OCI-LY1 (cell line): ENCODE measurements around the gene NPSR1.

Source experiments
- H2AFZ ChIP-seq: fragments of 200-600 bp; sonication (generic), shearing (Covaris generic); 2 replicates; pipeline ENCODE4 v1.6.0; 2014; ENCODE audit warnings: antibody characterized with exemption, mild to moderate bottlenecking, low read length
- H3F3A ChIP-seq: fragments of 200-600 bp; sonication (generic), shearing (Covaris generic); 2 replicates; pipeline ENCODE4 v1.6.0; 2014; ENCODE audit warnings: mild to moderate bottlenecking, antibody characterized with exemption, low read length, moderate library complexity; ENCODE audit not compliant: insufficient read depth
- H3K27ac ChIP-seq: fragments of 200-600 bp; sonication (generic); 2 replicates; pipeline ENCODE4 v1.5.1; 2014; ENCODE audit warnings: low read length, mixed run types, mild to moderate bottlenecking, low read depth; ENCODE audit not compliant: poor library complexity, severe bottlenecking
- H3K27me3 ChIP-seq: fragments of 200-600 bp; sonication (generic); 2 replicates; pipeline ENCODE4 v1.6.0; 2014; ENCODE audit warnings: antibody characterized with exemption, mild to moderate bottlenecking, low read length, moderate library complexity; ENCODE audit not compliant: insufficient read depth
- H3K36me3 ChIP-seq: fragments of 200-600 bp; sonication (generic); 2 replicates; pipeline ENCODE4 v1.6.1; 2014; ENCODE audit warnings: mild to moderate bottlenecking, antibody characterized with exemption, low read length, moderate library complexity, mixed read lengths; ENCODE audit not compliant: insufficient read depth
- H3K4me1 ChIP-seq: fragments of 200-600 bp; sonication (generic); 2 replicates; pipeline ENCODE4 v1.5.1; 2014; ENCODE audit warnings: mild to moderate bottlenecking, low read length, moderate library complexity; ENCODE audit not compliant: insufficient read depth, severe bottlenecking
- H3K4me2 ChIP-seq: fragments of 200-600 bp; sonication (generic), shearing (Covaris generic); 2 replicates; pipeline ENCODE4 v1.6.1; 2014; ENCODE audit warnings: low read length
- H3K4me3 ChIP-seq: fragments of 200-600 bp; sonication (generic); 2 replicates; pipeline ENCODE4 v1.5.1; 2014; ENCODE audit warnings: low read length, low read depth, mild to moderate bottlenecking, mixed read lengths; ENCODE audit not compliant: poor library complexity, severe bottlenecking
- H3K79me2 ChIP-seq: fragments of 200-600 bp; shearing (Covaris generic); 2 replicates; pipeline ENCODE4 v1.6.1; 2016; ENCODE audit warnings: mixed run types, low read length, mixed read lengths; ENCODE audit not compliant: insufficient read depth
- H3K9ac ChIP-seq: fragments of 200-600 bp; sonication (generic), shearing (Covaris generic); 2 replicates; pipeline ENCODE4 v1.6.1; 2014; ENCODE audit warnings: mild to moderate bottlenecking, low read length, mixed read lengths
- H3K9me2 ChIP-seq: fragments of 200-600 bp; sonication (generic), shearing (Covaris generic); 2 replicates; pipeline ENCODE4 v1.6.1; 2014; ENCODE audit warnings: low read depth, mild to moderate bottlenecking, low read length, mixed read lengths
- H3K9me3 ChIP-seq: fragments of 200-600 bp; shearing (Covaris generic); 2 replicates; pipeline ENCODE4 v1.6.1; 2014; ENCODE audit warnings: low read length, mixed read lengths
- H4K20me1 ChIP-seq: fragments of 200-600 bp; sonication (generic), shearing (Covaris generic); 2 replicates; pipeline ENCODE4 v1.6.0; 2016; ENCODE audit warnings: mild to moderate bottlenecking, low read length; ENCODE audit not compliant: insufficient read depth
- EZH2 ChIP-seq: fragments of 200-600 bp; sonication (generic), shearing (Covaris generic); IDR thresholded peaks from 2 replicates; pipeline ENCODE4 v1.8.0; 2017; ENCODE audit warnings: borderline replicate concordance, mixed run types, mild to moderate bottlenecking, antibody characterized with exemption, low read length, moderate library complexity, mixed read lengths
- TF ChIP-seq, protein P1 (sequence below): fragments of 200-600 bp; sonication (generic), shearing (Covaris generic); IDR thresholded peaks from 2 replicates; pipeline ENCODE4 v1.5.1; 2017; ENCODE audit warnings: mild to moderate bottlenecking, antibody characterized with exemption, low read length, moderate library complexity, mixed read lengths

Gene NPSR1

DNA sequence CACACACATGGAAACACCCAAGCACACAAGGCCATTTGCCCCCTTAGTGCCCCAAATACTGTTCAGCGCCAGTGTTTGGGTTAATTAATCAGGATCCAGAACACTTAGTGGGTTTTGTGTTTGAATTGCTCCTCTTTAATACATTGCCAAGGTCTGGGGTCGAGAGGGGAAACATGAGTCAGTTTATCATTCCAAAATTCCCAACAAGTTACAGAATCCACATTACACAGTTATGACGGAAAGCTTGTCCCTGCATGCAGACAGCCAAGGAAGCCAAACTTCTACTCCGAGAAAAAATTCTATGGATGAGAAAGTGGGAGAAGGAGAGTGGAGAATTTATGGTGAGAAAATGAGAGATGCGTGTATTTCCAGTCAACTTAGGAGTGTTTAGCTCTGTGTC lies 189.0 kb downstream of the NPSR1 start:
- no peaks in the 10 kb centered on the region for H3K9me2 ChIP-seq
- H3K79me2 ChIP-seq, result no peaks in the 10 kb centered on the region
- H3K4me3 ChIP-seq, result no peak overlapping the region
- no peaks in the 10 kb centered on the region for H3K9me3 ChIP-seq
- H3K36me3 ChIP-seq, result no peaks in the 10 kb centered on the region
- no peaks in the 10 kb centered on the region for H3K4me1 ChIP-seq
- H4K20me1 ChIP-seq, result no peaks in the 10 kb centered on the region
- no peak overlapping the region for H2AFZ ChIP-seq
- no peak for TF ChIP-seq EZH2
- TF ChIP-seq, protein P1, sequence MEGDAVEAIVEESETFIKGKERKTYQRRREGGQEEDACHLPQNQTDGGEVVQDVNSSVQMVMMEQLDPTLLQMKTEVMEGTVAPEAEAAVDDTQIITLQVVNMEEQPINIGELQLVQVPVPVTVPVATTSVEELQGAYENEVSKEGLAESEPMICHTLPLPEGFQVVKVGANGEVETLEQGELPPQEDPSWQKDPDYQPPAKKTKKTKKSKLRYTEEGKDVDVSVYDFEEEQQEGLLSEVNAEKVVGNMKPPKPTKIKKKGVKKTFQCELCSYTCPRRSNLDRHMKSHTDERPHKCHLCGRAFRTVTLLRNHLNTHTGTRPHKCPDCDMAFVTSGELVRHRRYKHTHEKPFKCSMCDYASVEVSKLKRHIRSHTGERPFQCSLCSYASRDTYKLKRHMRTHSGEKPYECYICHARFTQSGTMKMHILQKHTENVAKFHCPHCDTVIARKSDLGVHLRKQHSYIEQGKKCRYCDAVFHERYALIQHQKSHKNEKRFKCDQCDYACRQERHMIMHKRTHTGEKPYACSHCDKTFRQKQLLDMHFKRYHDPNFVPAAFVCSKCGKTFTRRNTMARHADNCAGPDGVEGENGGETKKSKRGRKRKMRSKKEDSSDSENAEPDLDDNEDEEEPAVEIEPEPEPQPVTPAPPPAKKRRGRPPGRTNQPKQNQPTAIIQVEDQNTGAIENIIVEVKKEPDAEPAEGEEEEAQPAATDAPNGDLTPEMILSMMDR, result no peak
- no peak overlapping the region for H3K4me2 ChIP-seq
- H3K9ac ChIP-seq, result no peak overlapping the region
- no peaks in the 10 kb centered on the region for H3K27me3 ChIP-seq
- H3F3A ChIP-seq, result no peaks in the 10 kb centered on the region
- H3K27ac ChIP-seq, result no peak overlapping the region

DNA sequence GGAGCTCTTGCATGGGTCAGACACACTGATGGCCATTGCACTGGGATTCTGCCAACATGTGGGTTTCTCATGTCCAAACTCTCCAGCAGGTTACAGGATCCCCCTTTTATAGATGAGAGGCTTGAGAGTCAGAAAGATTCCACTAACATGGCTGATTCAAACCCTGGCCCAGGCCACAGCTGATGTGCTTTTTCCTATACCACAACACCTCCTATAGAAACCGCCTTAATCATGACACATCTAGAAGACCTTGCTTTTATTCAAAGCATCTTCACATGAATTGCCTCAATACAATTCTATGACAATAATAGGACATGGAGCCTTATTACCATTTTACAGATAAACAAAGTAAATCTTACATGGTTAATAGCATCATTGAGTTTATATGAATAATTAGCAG lies 190.7 kb downstream of the NPSR1 start:
- Histone ChIP-seq H3K27me3 (no peaks in the 10 kb centered on the region), H4K20me1 (no peaks in the 10 kb centered on the region), H3F3A (no peaks in the 10 kb centered on the region), H3K9me3 (no peaks in the 10 kb centered on the region), H3K4me3 (no peak overlapping the region), H3K4me1 (no peaks in the 10 kb centered on the region), H3K36me3 (no peaks in the 10 kb centered on the region), H3K4me2 (no peak overlapping the region), H2AFZ (no peak overlapping the region), H3K79me2 (no peaks in the 10 kb centered on the region), H3K9me2 (no peaks in the 10 kb centered on the region), H3K9ac (no peak overlapping the region), H3K27ac (no peak overlapping the region)
- no peak for TF ChIP-seq EZH2
- TF ChIP-seq, protein P1, result no peak

DNA sequence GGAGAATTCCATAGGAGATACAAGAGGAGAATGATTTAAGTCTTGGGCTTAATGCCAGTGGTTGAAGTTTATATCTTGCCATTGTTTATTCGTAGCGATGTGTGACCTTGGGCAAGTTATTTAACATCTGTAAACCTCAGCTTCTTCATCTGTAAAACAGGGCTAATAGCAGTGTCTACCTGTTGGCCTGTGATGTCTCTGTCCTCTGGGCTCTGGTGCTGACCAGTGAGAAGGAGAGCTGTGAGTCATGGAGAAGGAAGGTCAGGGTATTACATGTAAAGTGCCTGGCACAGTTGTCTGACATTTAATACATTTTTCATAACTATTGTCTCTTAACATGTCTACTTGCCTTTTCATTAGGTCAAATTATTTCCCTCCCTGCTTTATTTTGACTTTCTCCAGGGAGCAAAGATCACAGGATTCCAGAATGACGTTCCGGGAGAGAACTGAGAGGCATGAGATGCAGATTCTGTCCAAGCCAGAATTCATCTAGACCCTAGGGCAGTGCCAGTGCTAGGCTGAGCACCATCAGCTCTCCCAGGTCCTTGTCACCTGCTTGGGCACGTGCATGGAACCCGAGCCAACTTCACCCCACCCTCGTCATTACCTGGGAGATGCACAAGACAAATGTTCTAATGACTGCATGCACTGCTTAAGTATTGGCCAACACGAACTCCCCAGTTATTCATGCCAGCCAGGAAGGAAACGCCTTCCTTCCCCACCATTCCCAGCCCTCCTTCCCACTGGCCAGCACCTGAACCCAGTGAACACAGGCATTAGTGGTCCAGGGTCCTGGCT lies 191.3 kb downstream of the NPSR1 start:
- Histone ChIP-seq H3K9ac (no peak overlapping the region), H3K9me3 (no peaks in the 10 kb centered on the region), H3K9me2 (no peaks in the 10 kb centered on the region), H3K4me1 (no peaks in the 10 kb centered on the region), H3K27me3 (no peaks in the 10 kb centered on the region), H3K4me2 (no peak overlapping the region), H2AFZ (no peak overlapping the region), H4K20me1 (no peaks in the 10 kb centered on the region), H3K27ac (no peak overlapping the region), H3F3A (no peaks in the 10 kb centered on the region), H3K36me3 (no peaks in the 10 kb centered on the region), H3K79me2 (no peaks in the 10 kb centered on the region), H3K4me3 (no peak overlapping the region)
- TF ChIP-seq EZH2, result no peak
- TF ChIP-seq, protein P1, result no peak
